GM18505 (cell line): ENCODE measurements around the gene ZBTB32.

Experiments used
- ATAC-seq: cut with Tn5 transposase; IDR thresholded peaks from one replicate; pipeline ENCODE4 v1.9.1; 2021; ENCODE audit not compliant: unreplicated experiment
- POLR2A ChIP-seq: IDR thresholded peaks from 4 replicates; pipeline ENCODE4 v1.6.1; 2011; ENCODE audit warnings: borderline replicate concordance; ENCODE audit not compliant: insufficient read depth, insufficient read length; ENCODE audit errors: extremely low read depth

Gene ZBTB32

GRCh38 chr19:35748106-35749020 lies 44.0 kb downstream of the ZBTB32 start, which contains the start of gene LIN37:
TSS of gene LIN37 (plus strand) at chr19:35748576. CDS start at chr19:35748725, 149 bp downstream.
- peak; percentile 52 for ATAC-seq
- peak; percentile 65 for TF ChIP-seq POLR2A

GRCh38 chr19:35750167-35750566 lies 45.8 kb downstream of the ZBTB32 start:
- no peak for ATAC-seq
- no peak for TF ChIP-seq POLR2A

GRCh38 chr19:35751839-35752745 lies 47.7 kb downstream of the ZBTB32 start:
- TF ChIP-seq POLR2A: no peak
- no peak for ATAC-seq

GRCh38 chr19:35752746-35753350 lies 48.5 kb downstream of the ZBTB32 start:
- no peak for TF ChIP-seq POLR2A
- no peak for ATAC-seq

- ATAC-seq: no peak
- no peak for TF ChIP-seq POLR2A
Measured at GRCh38 chr19:35753634-35754369, 49.4 kb downstream of the ZBTB32 start.

GRCh38 chr19:35754370-35755130 lies 50.2 kb downstream of the ZBTB32 start:
- no peak for ATAC-seq
- TF ChIP-seq POLR2A: no peak

- TF ChIP-seq POLR2A: no peak
- ATAC-seq: no peak
Measured at GRCh38 chr19:35755131-35755549, 50.8 kb downstream of the ZBTB32 start.

GRCh38 chr19:35755550-35756376 lies 51.4 kb downstream of the ZBTB32 start:
- TF ChIP-seq POLR2A: no peak
- no peak for ATAC-seq

- TF ChIP-seq POLR2A: no peak
- ATAC-seq: no peak
Measured at GRCh38 chr19:35756377-35757230, 52.2 kb downstream of the ZBTB32 start, which contains the start of gene HSPB6. TSS of gene HSPB6 (minus strand) at chr19:35757029. CDS start at chr19:35757008, 21 bp downstream.

- TF ChIP-seq POLR2A: no peak
- ATAC-seq: no peak
Measured at GRCh38 chr19:35757231-35757748, 52.9 kb downstream of the ZBTB32 start.
